OCI-M2 (cell line): ENCODE data around the gene COMMD9.
A peak's percentile ranks its signal among the peaks of the same experiment; 100 is the strongest.
"Not testable (repeated sequence)": the region's sequence is repeated elsewhere in the genome, so short reads cannot be mapped to it uniquely, and the experiment has no call there.

ENCODE experiments used
- DNase-seq: peaks from one replicate; lab custom pipeline; 2025; ENCODE audit not compliant: unreplicated experiment; lab: John Stamatoyannopoulos, UW

COMMD9 gene

DNA sequence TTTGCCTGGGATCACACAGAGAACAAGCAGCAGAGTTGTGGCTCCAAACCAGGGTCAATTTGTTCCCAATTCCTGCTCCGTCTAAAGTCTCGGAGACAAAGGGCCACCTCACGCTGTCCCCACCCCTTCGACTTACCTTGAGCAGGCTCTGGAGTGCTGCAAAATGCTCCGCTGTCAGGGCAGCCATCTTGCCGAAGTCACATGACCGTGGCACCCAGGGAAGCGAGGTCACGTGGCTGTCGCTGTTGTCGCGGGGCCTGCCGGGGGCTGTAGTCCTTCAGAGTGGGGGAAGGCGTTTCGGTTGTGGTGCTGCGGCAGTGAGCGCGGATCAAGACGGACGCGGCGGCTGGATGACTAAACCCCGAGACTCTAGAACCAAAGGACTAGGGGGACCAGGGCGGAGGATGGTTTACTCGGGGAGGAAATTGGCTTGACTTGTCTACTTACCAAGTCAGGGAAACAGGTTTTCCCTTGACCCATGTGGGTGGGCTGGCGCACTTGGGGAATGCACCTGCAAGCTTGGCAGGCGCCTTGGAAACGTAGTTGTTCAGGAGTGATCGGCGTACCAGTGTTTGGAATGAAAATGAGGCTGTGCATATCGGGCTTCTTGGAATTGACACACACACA, at the start of gene COMMD9:
COMMD9 (minus strand) TSS at position 199 of the 627 bp plus-strand sequence; CDS start at position 187, 12 bp downstream.
- peak; percentile 42 for DNase-seq

DNA sequence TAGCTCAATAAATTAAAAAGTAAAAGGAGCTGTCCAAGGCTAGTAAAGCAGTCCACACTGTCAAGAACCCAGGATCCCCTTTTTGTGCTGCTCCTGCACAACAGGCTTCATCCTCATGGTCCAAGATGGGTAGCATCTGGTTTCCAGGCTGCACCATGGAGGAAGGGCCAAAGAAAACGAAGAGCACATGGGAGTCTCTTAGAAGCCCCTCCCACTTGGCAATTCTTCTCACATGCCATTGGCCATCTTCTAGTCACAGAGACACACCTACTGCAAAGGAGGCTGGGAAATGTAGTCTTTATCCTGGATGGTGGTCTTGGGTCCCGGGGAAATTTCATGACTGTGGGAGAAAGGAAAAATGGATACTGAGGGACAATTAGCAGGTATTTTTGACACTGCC, 44.7 kb upstream of the COMMD9 start:
- DNase-seq, result no peak

DNA sequence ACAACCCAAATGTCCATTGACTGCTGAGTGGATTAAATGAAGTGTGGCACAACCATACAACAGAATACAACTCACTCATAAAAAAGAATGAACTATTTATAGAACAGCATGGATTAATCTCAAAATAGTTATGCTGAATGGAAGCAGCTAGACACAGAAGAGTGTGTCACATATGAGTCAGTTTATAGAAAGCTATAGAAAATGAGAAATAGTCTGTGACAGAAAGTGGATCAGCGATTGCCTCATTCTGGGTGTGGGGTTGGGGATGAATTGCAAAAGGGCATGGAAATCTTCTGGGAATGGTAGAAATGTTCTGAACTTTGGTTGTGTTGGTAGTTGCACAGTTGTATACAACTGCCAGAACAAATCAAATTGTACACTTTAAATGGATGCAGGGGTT, 44.2 kb upstream of the COMMD9 start:
- no peak for DNase-seq

DNA sequence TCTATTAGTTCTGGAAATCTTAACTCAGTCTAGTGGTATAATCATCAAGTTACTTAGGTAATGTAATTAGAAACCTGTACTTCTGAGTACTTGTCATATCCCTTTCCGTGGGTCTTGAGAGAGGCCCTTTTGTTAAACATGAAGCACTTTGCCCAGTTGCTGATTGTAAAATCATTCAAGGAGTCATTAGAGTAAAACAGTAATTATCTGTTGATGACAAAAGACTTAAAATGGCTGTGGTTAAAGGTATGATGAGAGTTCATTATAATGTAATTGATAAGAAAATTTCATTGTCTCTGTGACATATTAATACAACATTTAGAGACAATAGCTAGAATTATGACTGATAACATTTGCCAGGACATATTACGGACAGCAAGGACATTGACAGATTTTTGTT, 41.2 kb upstream of the COMMD9 start:
- no peak for DNase-seq

DNA sequence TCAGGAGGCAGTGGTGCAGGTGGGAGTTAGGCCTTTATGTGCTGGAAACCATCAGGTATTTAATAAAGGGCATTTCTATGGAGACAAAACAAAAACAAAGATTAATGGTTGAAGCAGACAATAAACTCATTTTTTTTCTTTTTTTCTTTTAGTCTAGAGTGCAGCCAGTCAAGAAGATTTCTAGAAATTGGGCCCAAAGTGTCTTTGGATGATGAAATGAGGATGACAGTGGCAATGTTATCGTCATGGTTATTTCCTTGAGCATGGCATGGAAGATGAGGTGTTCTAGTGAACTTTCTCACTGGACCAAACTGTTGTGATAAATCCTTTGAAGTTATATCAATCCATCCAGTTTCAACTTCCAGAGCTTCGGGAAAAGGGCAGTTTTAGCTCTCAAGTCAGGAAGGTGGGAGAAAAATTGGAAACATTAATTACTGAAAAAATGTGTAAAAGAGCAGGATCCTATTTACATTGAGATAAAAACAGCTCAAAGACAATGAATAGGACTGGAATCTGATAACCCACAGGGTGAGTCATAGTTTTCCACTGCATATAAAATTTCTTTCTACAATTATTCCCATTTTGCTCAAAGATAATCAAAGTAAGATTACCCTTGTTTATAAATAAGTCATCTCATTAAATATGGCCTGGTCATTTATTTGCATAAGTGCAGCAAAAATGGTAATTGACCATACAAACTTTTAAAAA, 39.9 kb upstream of the COMMD9 start:
- DNase-seq, result no peak

DNA sequence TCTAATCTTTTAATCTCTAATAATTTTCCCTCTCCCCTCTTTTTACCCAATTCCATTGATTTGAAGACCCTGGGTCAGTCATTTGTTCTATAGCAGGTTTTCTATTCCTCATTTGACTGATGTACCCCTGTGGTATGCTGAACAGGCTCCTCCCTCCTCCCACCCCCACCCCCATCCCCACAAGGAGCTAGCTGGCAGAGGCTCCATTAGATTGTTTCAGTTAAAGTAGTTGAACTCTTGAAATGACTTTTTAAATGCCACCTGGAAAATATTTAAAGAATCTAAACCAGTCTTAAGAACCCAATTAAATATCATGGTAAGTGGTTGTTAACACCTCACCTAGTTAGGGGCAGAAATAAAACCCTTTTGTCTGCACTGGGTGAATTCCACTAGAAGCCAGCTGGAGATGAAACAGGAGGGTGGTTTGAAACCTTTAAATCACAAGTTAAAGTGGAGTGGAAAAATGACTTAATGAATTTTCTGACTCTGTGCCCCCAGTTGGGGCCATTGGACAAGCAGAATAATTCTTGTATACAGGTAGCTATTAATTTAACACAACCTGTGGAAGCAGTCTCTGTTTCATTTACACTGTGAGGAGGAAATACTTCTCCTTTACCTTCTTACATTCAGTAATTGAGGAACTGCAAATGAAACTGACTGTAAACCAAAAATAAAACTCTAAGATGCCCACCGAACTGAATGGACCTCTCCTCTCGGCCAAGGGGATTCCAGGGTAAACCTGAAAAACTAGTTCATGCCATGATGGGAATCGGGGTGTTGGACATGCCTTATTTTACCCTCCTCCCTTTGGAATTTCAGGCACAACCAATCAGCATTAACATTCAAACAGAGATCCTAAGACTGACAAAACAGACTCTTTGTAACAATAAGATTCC, 37.5 kb upstream of the COMMD9 start:
- DNase-seq, result no peak

DNA sequence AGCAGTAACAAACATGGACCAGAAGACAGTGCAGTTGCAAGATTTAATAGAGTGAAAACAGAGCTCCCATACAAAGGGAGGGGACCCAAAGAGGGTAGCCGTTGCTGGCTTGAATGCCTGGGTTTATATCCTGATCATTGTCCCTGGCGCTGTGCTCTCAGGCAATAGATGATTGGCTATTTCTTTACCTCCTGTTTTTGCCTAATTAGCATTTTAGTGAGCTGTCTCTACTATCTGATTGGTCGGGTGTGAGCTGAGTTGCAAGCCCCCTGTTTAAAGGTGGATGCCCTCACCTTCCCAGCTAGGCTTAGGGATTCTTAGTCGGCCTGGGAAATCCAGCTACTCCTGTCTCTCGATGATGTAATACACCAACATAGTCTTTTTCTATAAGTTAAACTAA, 36.2 kb upstream of the COMMD9 start:
- not testable (repeated sequence) for DNase-seq

DNA sequence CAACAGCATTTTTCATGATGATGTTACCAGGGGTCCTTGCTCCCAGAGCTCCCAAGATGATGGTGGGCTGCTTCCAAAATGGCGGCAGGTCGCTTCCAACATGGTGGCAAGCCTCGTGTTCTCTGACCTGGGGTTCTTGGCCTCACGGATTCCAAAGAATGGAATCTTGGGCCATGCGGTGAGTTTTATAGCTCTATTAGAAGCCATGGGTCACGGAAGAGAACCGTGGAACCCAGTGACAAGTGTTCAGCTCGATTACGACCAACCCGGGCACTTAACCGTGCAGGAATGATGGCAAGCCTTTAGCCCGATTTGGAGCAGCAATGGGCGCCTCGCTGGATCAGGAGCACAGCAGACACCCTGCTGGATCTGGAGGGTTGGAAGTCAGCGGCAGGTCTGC, 35.7 kb upstream of the COMMD9 start:
- DNase-seq, result not testable (repeated sequence)

DNA sequence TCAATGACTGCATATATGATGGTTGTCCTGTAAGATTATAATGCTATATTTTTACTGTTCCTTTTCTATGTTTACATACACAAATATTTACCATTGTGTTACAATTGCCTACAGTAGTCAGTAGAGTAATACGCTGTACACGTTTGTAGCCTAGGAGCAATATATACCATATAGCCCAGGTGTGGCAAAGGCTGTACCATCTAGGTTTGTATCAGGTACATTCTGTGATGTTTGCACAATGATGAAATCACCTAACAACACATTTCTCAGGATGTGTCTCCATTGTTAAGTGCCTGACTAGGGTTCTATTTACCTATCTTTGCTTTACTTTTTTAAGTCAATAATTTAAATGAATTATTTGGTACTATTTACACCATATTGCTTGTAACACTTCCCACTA, 28.8 kb upstream of the COMMD9 start:
- no peak for DNase-seq

DNA sequence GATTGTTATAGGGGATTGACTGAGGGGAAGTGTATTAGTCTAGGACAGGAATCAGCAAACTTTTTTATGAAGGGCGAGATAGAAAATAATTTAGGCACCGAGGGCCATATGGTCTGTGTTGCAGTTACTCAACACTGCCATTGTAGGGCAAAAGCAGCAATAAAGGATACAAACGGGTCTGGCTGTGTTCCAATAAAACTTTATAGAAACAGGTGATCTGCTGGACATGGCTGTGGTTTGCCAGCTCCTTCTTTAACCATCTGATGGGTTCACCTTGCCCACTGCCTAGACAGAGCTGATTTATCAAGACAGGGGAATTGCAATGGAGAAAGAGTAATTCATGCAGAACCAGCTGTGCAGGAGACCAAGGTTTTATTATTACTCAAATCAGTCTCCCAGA, 26.8 kb upstream of the COMMD9 start:
- no peak for DNase-seq

DNA sequence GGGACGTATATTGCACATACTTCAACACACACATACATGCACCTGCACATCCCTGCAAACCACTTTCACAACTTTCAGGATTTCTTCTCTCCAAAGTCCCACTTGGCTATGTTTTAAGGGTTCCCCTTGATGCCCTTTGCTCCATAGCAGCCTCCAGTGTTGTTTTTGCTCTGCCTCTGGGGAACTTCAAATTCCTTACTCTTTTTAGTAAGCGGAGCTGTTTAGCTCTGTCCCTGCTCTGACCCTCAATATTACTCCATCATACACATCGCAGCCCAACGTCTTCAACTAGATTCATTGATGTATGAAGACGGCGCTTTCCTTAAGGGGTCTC, 25.2 kb upstream of the COMMD9 start:
- DNase-seq, result no peak

DNA sequence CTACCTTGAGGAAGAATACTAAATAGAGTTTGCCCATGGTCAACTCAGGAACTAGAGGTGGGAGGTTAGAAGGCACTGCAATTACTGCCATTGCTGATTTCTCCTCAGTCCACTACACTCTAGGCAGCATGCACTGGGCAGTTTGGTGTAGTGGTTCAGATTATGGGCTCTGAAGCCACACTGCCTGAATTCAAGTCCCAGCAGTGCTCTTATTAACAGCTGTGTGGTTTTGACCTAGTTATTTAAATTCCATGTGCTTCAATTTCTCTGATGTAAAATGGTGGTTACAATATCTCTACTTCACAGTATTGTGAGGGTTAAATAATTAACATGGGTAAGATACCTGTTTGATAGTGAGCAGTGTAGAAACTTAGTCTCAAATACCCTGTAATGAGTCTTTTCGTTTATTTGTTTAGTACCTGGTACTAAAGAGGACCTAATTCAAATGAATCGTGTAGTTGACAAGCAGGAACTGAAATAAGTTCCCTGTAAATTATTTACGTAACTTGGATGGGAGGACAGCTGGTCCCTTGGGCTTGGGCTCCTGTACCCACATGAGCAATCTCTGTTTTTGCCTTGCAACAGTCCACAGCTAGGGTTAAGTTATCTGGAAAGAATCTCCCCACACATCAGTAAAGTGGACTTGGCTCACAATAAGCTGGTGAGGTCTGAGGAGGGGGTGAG, 24.7 kb upstream of the COMMD9 start:
- no peak for DNase-seq

DNA sequence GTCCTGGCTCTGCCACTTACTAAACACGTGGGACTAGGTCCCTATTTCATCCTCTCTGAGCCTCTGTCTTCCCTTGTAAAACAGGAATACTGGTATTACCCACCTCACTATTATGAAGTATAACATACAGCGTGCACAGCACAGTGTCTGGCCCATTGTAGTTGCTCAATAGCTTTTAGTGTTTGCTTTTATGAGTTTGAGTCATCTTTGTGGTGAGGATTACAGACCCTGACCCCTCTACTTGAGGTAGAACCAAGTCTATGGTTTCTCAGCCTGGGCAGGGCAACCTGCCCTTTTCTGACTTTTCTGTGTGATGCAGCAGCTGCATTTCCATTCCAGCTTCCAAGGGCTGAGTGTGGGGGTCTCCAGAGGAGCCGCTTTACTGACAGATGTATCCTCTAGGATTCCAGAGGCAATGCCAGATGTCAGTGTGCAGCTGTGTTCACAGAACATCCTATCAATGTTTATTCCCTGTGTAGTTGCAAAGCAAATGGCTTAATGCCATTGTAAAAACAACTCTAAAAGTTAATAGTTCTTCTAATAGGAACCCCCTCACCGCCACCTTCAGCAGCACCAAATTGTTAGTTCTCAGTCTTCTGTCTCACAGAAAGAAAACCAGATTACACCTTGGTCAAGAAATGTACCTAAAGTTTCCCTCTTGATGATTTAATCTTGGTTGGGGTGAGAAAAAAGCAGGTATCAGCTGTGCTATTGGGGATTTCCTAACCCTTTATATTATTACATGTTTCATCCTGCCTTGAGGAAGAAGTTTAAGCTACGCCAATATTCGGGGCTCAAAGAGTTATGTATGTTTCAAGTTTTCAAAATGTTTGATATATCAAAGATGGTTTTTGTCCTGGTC, 23.6 kb upstream of the COMMD9 start:
- no peak for DNase-seq

DNA sequence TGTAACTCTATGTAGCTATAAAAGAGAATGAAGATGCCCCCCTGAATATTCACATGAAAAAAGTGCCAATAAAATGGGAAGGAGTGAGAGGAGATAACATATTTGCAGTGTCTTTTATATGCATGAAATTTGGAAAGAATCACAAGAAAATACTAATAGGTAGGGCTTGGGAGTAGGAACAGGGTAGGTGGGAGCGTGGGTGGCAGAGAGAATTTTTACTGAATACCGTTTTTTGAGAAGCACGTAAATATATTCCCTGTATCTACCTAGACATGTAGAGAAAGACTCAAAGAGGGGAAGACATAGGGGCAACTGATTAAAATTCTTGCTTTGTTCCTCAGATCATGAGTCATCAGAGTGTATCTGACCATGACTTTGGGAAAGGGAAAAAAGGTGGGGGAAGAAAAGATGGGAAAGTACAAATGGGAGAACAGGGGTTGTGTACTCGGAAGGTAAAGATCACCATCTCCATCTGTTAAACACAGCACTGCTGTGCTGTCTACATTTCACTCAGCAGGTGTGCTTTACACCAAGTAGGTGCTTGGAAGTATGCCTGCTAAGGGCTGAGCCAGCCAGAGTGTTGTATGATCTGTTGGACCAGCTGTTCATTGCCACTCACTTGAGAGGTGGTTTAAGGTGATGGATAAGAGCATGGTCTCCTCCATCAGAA, 22.8 kb upstream of the COMMD9 start:
- no peak for DNase-seq

DNA sequence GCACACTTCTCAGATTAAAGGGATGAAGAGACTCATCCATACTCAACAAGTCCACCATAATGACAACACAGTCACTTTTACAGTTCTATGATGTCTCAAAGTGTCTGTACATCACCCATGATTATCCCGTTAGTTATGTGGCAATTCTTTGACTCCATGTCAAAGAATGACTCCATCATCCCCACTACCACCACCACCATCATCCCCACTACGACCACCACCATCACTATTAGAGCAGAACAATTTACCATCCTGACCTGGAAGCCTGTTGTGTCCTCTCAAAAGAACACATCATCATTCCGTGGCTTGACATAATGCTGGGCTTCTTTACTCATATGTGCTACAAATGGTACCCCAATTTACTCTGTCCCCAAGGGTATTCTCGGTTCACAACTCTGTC, 20.6 kb upstream of the COMMD9 start:
- DNase-seq, result no peak

DNA sequence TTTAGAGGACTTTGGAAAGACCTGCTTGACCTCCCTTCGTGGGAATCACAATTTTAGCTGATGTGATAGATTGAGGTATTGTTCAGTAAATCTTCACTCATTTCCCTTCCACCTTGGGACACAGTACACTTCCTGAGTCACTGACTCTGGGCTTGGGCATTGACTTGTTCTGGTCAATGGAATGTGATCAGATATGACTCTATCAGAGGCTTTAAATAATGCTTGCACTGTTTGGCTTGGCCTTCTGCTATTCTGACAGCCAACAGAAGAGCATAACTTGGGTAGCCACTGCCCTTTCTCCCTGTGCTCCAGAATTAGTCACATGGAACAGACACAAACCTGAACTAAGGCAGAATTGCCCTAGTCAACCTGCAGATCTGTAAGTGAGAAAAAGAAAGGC, 19.4 kb upstream of the COMMD9 start:
- DNase-seq, result no peak

DNA sequence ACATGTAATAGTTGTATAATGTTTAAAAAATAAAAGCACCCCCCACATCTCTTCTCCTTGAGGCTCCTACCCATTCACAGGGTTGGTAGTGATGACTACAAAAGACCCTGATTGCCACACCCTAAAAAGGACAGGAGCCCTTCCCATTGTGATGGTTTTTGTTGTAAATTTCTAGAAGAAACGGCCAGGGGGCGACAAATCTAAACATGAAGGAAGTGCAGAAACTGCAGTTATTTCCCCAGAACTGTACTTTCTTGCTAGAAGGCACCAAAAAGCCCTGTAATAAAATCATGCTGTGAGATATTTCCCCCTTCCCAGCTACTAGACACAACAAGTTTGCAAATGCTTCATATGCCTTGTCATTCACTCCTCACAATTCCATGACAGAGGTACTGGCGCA, 17.7 kb upstream of the COMMD9 start:
- DNase-seq, result no peak

DNA sequence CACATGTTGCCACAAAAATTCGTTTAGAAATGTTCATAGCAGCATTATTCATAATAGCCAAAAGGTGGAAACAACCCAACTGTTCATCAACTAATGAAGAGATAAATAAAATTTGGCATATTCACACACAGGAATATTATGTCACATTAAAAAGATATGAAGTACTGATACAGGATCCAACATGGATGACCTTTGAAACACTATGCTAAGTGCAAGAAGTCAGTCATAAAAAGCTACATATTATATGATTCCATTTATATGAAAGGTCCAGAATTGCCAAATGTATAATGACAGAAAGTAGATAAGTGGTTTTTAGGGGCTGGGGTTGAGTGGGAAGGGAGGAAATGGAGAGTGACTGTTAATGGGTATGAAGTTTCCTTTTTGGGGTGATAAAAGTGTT, 15.8 kb upstream of the COMMD9 start:
- DNase-seq, result no peak

DNA sequence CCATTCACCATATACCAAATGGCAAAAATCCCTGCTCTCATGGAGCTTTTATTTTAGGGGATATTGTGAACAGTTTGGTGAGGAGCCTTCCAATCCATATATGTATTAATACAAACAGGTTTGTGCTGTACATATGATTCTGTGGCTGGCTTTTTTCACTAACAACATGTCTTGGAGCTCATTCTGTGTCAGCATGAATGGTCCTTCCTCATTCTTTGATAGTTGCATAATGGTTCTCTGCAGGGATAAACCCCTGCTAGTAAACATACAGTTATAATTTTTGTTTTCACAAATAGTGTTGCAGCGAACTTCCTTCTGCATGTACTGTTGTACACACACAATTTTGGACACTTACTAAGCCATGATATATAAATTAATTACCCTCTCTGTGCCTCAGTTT, 15.1 kb upstream of the COMMD9 start:
- no peak for DNase-seq

DNA sequence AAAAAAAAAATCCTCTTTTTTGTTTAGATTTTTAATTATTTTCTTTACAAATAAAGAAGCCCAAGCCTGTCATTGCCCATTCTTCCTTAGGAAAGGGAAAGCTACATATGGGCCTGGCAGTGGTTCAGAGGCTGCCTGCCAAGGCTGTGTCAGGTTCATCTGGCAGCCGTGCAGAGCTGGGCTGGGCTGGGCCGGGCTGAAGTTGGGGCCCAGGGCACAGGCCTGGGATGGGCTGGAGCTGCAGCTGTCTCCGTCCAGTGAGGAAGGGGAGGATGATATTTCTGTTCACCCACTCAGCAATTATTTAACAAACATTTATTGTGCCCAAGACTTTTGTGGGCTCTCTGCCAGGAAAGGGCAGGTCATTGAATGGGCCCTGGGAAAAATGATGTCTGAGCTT, 11.4 kb upstream of the COMMD9 start:
- no peak for DNase-seq
